ENCODE data around the gene PDE9A.

DNA sequence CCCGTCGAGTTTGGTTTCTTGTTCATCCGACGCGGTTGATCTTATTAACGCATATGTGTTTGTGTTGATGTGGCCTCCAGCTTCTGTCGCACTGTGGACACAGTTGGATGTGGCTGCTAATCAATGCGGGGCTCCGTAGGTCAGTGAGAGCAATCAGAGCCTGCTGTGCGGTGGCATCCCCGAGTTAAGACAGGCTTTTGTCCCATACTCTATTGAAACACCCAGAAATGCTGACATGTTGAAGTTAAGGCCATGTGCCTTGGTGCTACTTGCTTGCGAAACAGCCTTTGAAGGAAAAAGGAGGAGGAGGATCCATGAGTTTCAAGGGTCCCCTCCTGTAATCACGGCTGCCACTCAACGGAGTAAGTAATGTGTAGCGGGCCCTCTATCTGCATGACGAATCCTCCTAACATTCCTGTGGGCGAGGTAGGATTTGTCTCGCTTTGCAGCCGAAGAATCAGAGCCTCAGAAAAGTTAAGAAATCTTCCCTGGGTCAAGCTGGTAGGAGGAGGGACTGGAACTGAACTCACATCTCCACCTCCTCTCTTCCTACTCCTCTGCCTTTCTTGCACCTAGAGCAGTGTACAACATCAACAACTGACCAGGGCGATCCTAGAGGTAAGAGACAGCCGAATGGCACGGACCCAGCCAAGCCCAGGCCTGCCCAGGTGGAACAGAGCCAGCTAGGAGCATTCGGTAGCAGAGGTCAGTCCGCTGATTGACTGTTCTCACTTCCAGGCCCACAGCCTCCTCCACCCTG, 19.5 kb downstream of the PDE9A start:
- TF ChIP-seq EZH2 (IDR thresholded peaks at IDR 0.05; ENCODE audit: low read depth, unreplicated experiment) (no peak), CREB1 (CRISPR knock-in tag; IDR thresholded peaks at IDR 0.05; ENCODE audit: low read depth) (no peak)
- TF ChIP-seq, protein P1, sequence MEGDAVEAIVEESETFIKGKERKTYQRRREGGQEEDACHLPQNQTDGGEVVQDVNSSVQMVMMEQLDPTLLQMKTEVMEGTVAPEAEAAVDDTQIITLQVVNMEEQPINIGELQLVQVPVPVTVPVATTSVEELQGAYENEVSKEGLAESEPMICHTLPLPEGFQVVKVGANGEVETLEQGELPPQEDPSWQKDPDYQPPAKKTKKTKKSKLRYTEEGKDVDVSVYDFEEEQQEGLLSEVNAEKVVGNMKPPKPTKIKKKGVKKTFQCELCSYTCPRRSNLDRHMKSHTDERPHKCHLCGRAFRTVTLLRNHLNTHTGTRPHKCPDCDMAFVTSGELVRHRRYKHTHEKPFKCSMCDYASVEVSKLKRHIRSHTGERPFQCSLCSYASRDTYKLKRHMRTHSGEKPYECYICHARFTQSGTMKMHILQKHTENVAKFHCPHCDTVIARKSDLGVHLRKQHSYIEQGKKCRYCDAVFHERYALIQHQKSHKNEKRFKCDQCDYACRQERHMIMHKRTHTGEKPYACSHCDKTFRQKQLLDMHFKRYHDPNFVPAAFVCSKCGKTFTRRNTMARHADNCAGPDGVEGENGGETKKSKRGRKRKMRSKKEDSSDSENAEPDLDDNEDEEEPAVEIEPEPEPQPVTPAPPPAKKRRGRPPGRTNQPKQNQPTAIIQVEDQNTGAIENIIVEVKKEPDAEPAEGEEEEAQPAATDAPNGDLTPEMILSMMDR (conservative IDR thresholded peaks at IDR 0.05; ENCODE audit: low read depth in 2 of 2): no peak
